H9 (cell line): Measurements from ENCODE around the gene SRC. TPM values are rescaled to one million over a fixed set of nuclear protein-coding genes. Genes with fewer than 3 reads are reported as not detected.

Experiments
- DNase-seq: peaks from one replicate; pipeline ENCODE4 v3.0.0-alpha.2; 2017
- H2AFZ ChIP-seq: one replicate; pipeline ENCODE4 v1.6.1; 2013; ENCODE audit warnings: mild to moderate bottlenecking, low read length, control low read depth, moderate library complexity
- H2AK5ac ChIP-seq: 2 replicates; pipeline ENCODE4 v1.6.1; 2013; ENCODE audit warnings: low read length, control low read depth, mixed read lengths; ENCODE audit not compliant: insufficient read length
- H2BK120ac ChIP-seq: one replicate; pipeline ENCODE4 v1.6.1; 2013; ENCODE audit warnings: low read depth, mild to moderate bottlenecking, low read length, control low read depth, inconsistent platforms; ENCODE audit not compliant: poor library complexity, severe bottlenecking
- H2BK12ac ChIP-seq: 2 replicates; pipeline ENCODE4 v1.6.1; 2013; ENCODE audit warnings: low read length, control low read depth, mixed read lengths, low read depth; ENCODE audit not compliant: insufficient read length
- H2BK15ac ChIP-seq: 2 replicates; pipeline ENCODE4 v1.6.1; 2013; ENCODE audit warnings: low read depth, low read length, control low read depth
- H2BK20ac ChIP-seq: one replicate; pipeline ENCODE4 v1.6.1; 2013; ENCODE audit warnings: low read depth, mild to moderate bottlenecking, low read length, control low read depth, inconsistent platforms; ENCODE audit not compliant: poor library complexity, severe bottlenecking
- H2BK5ac ChIP-seq: 2 replicates; pipeline ENCODE4 v1.6.1; 2013; ENCODE audit warnings: low read length, control low read depth, mixed read lengths; ENCODE audit not compliant: insufficient read length
- H3K14ac ChIP-seq: 2 replicates; pipeline ENCODE4 v1.6.1; 2013; ENCODE audit warnings: low read length, control low read depth; ENCODE audit not compliant: insufficient read depth
- H3K18ac ChIP-seq: 2 replicates; pipeline ENCODE4 v1.6.1; 2013; ENCODE audit warnings: low read depth, mild to moderate bottlenecking, mixed read lengths, low read length, control low read depth; ENCODE audit not compliant: insufficient read length
- H3K23ac ChIP-seq: 2 replicates; pipeline ENCODE4 v1.6.1; 2013; ENCODE audit warnings: low read length, control low read depth, mixed read lengths, low read depth; ENCODE audit not compliant: insufficient read length
- H3K23me2 ChIP-seq: 2 replicates; pipeline ENCODE4 v1.6.1; 2013; ENCODE audit warnings: low read depth, mild to moderate bottlenecking, mixed read lengths, low read length, control low read depth; ENCODE audit not compliant: insufficient read length, poor library complexity, severe bottlenecking
- H3K27ac ChIP-seq: 2 replicates; pipeline ENCODE4 v1.5.1; 2013; ENCODE audit warnings: low read length, control low read depth, mixed read lengths, low read depth; ENCODE audit not compliant: insufficient read length
- H3K27me3 ChIP-seq: 2 replicates; pipeline ENCODE4 v1.6.1; 2013; ENCODE audit warnings: low read length, control low read depth, inconsistent platforms; ENCODE audit not compliant: insufficient read depth
- H3K4ac ChIP-seq: 2 replicates; pipeline ENCODE4 v1.6.1; 2013; ENCODE audit warnings: low read depth, mild to moderate bottlenecking, control low read depth, inconsistent platforms, low read length, moderate library complexity
- H3K4me1 ChIP-seq: 2 replicates; pipeline ENCODE4 v1.6.1; 2013; ENCODE audit warnings: low read length, control low read depth, inconsistent platforms; ENCODE audit not compliant: insufficient read depth
- H3K4me2 ChIP-seq: 2 replicates; pipeline ENCODE4 v1.6.1; 2013; ENCODE audit warnings: low read length, control low read depth, mixed read lengths; ENCODE audit not compliant: insufficient read length, insufficient read depth
- H3K56ac ChIP-seq: 2 replicates; pipeline ENCODE4 v1.6.1; 2013; ENCODE audit warnings: low read depth, mild to moderate bottlenecking, mixed read lengths, low read length, control low read depth; ENCODE audit not compliant: insufficient read length
- H3K79me1 ChIP-seq: 2 replicates; pipeline ENCODE4 v1.6.1; 2013; ENCODE audit warnings: low read depth, mild to moderate bottlenecking, moderate library complexity, low read length, control low read depth, inconsistent platforms; ENCODE audit not compliant: insufficient read depth, poor library complexity, severe bottlenecking
- H3K79me2 ChIP-seq: 2 replicates; pipeline ENCODE4 v1.6.1; 2013; ENCODE audit warnings: low read length, control low read depth, inconsistent platforms; ENCODE audit not compliant: insufficient read depth
- H3K9ac ChIP-seq: 2 replicates; pipeline ENCODE4 v1.6.1; 2013; ENCODE audit warnings: low read length, control low read depth, mixed read lengths; ENCODE audit not compliant: insufficient read length; ENCODE audit errors: extremely low read depth
- H3K9me3 ChIP-seq: one replicate; pipeline ENCODE4 v1.6.1; 2013; ENCODE audit warnings: low read depth, low read length, inconsistent platforms; ENCODE audit not compliant: control insufficient read depth
- H3T11ph ChIP-seq: one replicate; pipeline ENCODE4 v1.6.1; 2013; ENCODE audit warnings: mild to moderate bottlenecking, low read length, control low read depth, inconsistent platforms
- H4K20me1 ChIP-seq: one replicate; pipeline ENCODE4 v1.6.1; 2013; ENCODE audit not compliant: control insufficient read depth, insufficient read length, insufficient read depth
- H4K5ac ChIP-seq: 2 replicates; pipeline ENCODE4 v1.6.1; 2013; ENCODE audit warnings: low read depth, mild to moderate bottlenecking, mixed read lengths, low read length, control low read depth; ENCODE audit not compliant: insufficient read length
- H4K8ac ChIP-seq: replicated peaks from 2 replicates; pipeline ENCODE4 v1.6.1; 2013; ENCODE audit warnings: low read length, control low read depth, mixed read lengths, low read depth; ENCODE audit not compliant: insufficient read length
- H4K91ac ChIP-seq: 2 replicates; pipeline ENCODE4 v1.6.1; 2013; ENCODE audit warnings: low read depth, mild to moderate bottlenecking, moderate library complexity, mixed read lengths, low read length, control low read depth; ENCODE audit not compliant: insufficient read length
- H3K27ac Mint-ChIP-seq, 3 experiments: 2 replicates in 2 of 3; 3 replicates in 1 of 3; pipeline ENCODE4 v1.8.0; 2020 to 2021; ENCODE audit warnings: mixed read lengths in 3 of 3, mild to moderate bottlenecking in 1 of 3, moderate library complexity in 1 of 3
- H3K27me3 Mint-ChIP-seq: 2 replicates; pipeline ENCODE4 v1.8.0; 2021; ENCODE audit warnings: low read depth, mild to moderate bottlenecking, moderate library complexity, mixed read lengths
- H3K36me3 Mint-ChIP-seq, 3 experiments: 2 replicates in 2 of 3; 3 replicates in 1 of 3; pipeline ENCODE4 v1.8.0; 2020 to 2021; ENCODE audit warnings: low read depth in 3 of 3, mixed read lengths in 3 of 3; ENCODE audit not compliant: insufficient read depth in 1 of 3
- H3K4me1 Mint-ChIP-seq, 2 experiments: 2 replicates each; pipeline ENCODE4 v1.8.0; 2020; ENCODE audit warnings: mixed read lengths in 2 of 2
- H3K4me3 Mint-ChIP-seq, 2 experiments: 2 replicates in 1 of 2; 3 replicates in 1 of 2; pipeline ENCODE4 v1.8.0; 2020 to 2021; ENCODE audit warnings: mild to moderate bottlenecking in 2 of 2, mixed read lengths in 2 of 2, moderate library complexity in 1 of 2
- H3K9me3 Mint-ChIP-seq, 2 experiments: 2 replicates in 1 of 2; 3 replicates in 1 of 2; pipeline ENCODE4 v1.8.0; 2020; ENCODE audit warnings: mild to moderate bottlenecking in 2 of 2, mixed read lengths in 2 of 2, moderate library complexity in 1 of 2
- WGBS: extraction: QIAGEN DNeasy Blood & Tissue Kit; methylation state at CpG from one replicate; pipeline ENCODE4 v1.1.7; 2013; ENCODE audit warnings: missing lambda C conversion rate, low lambda C conversion rate, mixed read lengths; ENCODE audit not compliant: insufficient read length; ENCODE audit errors: extremely low coverage; 5-methylcytosine and 5-hydroxymethylcytosine counted together
- total RNA-seq: library from RNA; stranded (reverse); gene quantifications from 2 replicates; pipeline ENCODE4 v1.2.1, GENCODE V29; 2021
- TF ChIP-seq, protein P1 (sequence below): fragments of 200-600 bp; sonication (generic); conservative IDR thresholded peaks from 3 replicates; pipeline ENCODE4 v1.8.0; 2021; ENCODE audit warnings: antibody characterized with exemption, mild to moderate bottlenecking

The SRC gene
- total RNA-seq, 1 experiment from 2014 or later, result 44.5 TPM

DNA sequence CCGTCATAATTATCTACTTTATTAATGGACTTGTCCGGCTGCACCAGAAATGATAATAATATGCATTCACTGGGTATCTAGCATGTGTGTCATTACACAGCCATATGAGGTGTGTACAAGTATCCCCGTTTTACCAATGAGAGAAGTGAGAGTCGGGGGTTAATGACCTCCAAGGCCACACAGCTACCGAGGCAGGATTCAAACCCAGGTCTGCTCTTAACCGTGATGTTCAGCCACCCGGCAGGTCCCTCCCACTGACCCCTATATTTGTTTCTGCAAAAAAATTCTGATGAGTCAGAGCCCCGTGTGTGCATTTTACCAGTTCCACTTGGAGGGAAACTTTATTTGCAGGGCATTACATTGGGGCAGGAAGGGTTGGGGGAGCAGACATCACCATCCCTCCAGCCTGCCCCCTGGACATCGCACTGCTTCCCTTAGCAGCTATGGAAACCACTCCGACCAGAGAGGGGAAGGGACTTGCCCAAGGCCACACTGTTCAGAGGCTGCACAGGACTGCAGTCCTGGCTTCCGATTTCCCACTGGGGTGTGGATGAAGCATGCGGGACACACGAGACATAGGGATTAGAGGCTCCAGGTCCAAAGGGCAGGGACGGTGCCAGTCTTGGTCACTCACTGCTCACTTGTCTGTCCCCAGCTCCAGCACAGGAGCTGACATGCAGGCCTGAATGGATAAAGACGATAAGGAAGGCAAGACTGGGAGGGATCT is 10.1 kb upstream of the SRC start:
- Histone ChIP-seq H3K79me1 (no peaks in the 10 kb centered on the region), H3K23me2 (no peaks in the 10 kb centered on the region), H3K56ac (no peak overlapping the region), H2BK5ac (no peak overlapping the region), H2BK120ac (no peak overlapping the region), H2AFZ (no peak overlapping the region), H3K23ac (no peak overlapping the region), H3K4ac (no peak overlapping the region), H3T11ph (no peak overlapping the region), H3K9me3 (no peaks in the 10 kb centered on the region), H4K20me1 (no peaks in the 10 kb centered on the region), H2AK5ac (no peak overlapping the region), H2BK20ac (no peak overlapping the region), H4K5ac (no peak overlapping the region), H2BK15ac (no peak overlapping the region), H3K18ac (no peak overlapping the region), H3K27ac (no peak overlapping the region), H3K14ac (no peak overlapping the region), H3K79me2 (no peaks in the 10 kb centered on the region), H4K91ac (no peak overlapping the region), H3K4me2 (no peak overlapping the region), H3K9ac (no peak overlapping the region), H3K27me3 (no peaks in the 10 kb centered on the region; the same call in 1 of the 2 replicates), H2BK12ac (no peak overlapping the region), H4K8ac (no peak overlapping the region), H3K4me1 (no peaks in the 10 kb centered on the region)
- H3K27ac Mint-ChIP-seq, result peak overlapping the region in 2 of 3 experiments; percentile 9 to 85; a peak in 2 of 7 replicates
- H3K36me3 Mint-ChIP-seq, result no peaks in the 10 kb centered on the region
- DNase-seq, result no peak
- no peaks in the 10 kb centered on the region for H3K9me3 Mint-ChIP-seq
- TF ChIP-seq, protein P1, sequence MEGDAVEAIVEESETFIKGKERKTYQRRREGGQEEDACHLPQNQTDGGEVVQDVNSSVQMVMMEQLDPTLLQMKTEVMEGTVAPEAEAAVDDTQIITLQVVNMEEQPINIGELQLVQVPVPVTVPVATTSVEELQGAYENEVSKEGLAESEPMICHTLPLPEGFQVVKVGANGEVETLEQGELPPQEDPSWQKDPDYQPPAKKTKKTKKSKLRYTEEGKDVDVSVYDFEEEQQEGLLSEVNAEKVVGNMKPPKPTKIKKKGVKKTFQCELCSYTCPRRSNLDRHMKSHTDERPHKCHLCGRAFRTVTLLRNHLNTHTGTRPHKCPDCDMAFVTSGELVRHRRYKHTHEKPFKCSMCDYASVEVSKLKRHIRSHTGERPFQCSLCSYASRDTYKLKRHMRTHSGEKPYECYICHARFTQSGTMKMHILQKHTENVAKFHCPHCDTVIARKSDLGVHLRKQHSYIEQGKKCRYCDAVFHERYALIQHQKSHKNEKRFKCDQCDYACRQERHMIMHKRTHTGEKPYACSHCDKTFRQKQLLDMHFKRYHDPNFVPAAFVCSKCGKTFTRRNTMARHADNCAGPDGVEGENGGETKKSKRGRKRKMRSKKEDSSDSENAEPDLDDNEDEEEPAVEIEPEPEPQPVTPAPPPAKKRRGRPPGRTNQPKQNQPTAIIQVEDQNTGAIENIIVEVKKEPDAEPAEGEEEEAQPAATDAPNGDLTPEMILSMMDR, result no peak
- no CpG with 5 or more reads among the region's 15 CpGs for WGBS
- peaks cover 22 to 26% of the 10 kb centered on the region in 2 experiments for H3K4me1 Mint-ChIP-seq
- no peak overlapping the region; a peak in 1 of 5 replicates for H3K4me3 Mint-ChIP-seq
- no peaks in the 10 kb centered on the region for H3K27me3 Mint-ChIP-seq
